A549 (cell line): ENCODE measurements around the gene ARFRP1. TPM values are rescaled to one million over a fixed set of nuclear protein-coding genes. Genes with fewer than 3 reads are reported as not detected.

Experiments used
- ATAC-seq, 2 experiments: fragments of 200-7000 bp in 1 of 2; fragments of >200 bp in 1 of 2; cut with Nextera tagmentation in 1 of 2; cut with Tn5 transposase in 1 of 2; 3 replicates each; pipeline versions ENCODE4 v1.8.0 to v1.9.1; 2018 to 2020; ENCODE audit warnings: mild to moderate bottlenecking in 1 of 2, moderate library complexity in 1 of 2
- CTCF ChIA-PET: fragments of 300-600 bp; sonication (Branson Sonifier 250); formaldehyde crosslinking; extraction: SDS; loops from one replicate; lab custom pipeline; 2021; ENCODE audit warnings: antibody characterized with exemption, inconsistent platforms; lab: Yijun Ruan, JAX
- POLR2A ChIA-PET: fragments of 350-600 bp; formaldehyde crosslinking; extraction: SDS; loops from one replicate; lab custom pipeline; 2021; ENCODE audit warnings: antibody characterized with exemption, inconsistent platforms; lab: Yijun Ruan, JAX
- DNase-seq, 2 experiments: peaks; one replicate each; pipeline versions ENCODE4 v3.0.0 to v3.0.0-alpha.2; 2011 to 2016; ENCODE audit warnings: low read depth in 1 of 2, low spot score in 1 of 2
- FAIRE-seq: peaks from 2 replicates; lab custom pipeline; 2011; peaks lifted over from hg19 to GRCh38; lab: Jason Lieb, UNC
- H3K27ac ChIP-seq, 2 experiments: fragments of >200 bp; sonication (Bioruptor Twin); formaldehyde crosslinking; 3 replicates each; pipeline ENCODE4 v1.5.1; 2016 to 2017
- H3K4me1 ChIP-seq: fragments of >200 bp; sonication (Bioruptor Twin); formaldehyde crosslinking; 3 replicates; pipeline ENCODE4 v1.6.1; 2016
- H3K4me2 ChIP-seq: fragments of >200 bp; sonication (Bioruptor Twin); formaldehyde crosslinking; 3 replicates; pipeline ENCODE4 v1.6.1; 2016
- H3K4me3 ChIP-seq: fragments of >200 bp; sonication (Bioruptor Twin); formaldehyde crosslinking; 3 replicates; pipeline ENCODE4 v1.5.1; 2016
- H3K9me3 ChIP-seq: fragments of >200 bp; sonication (Bioruptor Twin); formaldehyde crosslinking; 3 replicates; pipeline ENCODE4 v1.6.1; 2016
- BHLHE40 ChIP-seq: IDR thresholded peaks from 2 replicates; pipeline ENCODE4 v1.6.1; 2012; ENCODE audit warnings: low read depth, low read length, inconsistent platforms
- CEBPB ChIP-seq, 2 experiments: fragments of >200 bp in 1 of 2; sonication (Bioruptor Twin) in 1 of 2; formaldehyde crosslinking in 1 of 2; IDR thresholded peaks; 2 replicates each; pipeline ENCODE4 v1.6.1; 2012 to 2016
- CHD2 ChIP-seq: fragments of 150-350 bp; IDR thresholded peaks from 2 replicates; pipeline ENCODE4 v1.6.1; 2014; ENCODE audit warnings: low read length; ENCODE audit not compliant: partially characterized antibody
- GATA3 ChIP-seq: IDR thresholded peaks from 2 replicates; pipeline ENCODE4 v1.6.1; 2012; ENCODE audit warnings: borderline replicate concordance
- HOXB13 ChIP-seq: fragments of 250-450 bp; sonication (Bioruptor Pico); IDR thresholded peaks from 2 replicates; pipeline ENCODE4 v1.5.0; 2020; ENCODE audit warnings: low read depth, mild to moderate bottlenecking, moderate library complexity
- JUN ChIP-seq, 2 experiments: fragments of >200 bp; sonication (Bioruptor Twin); formaldehyde crosslinking; IDR thresholded peaks; 2 replicates in 1 of 2; 3 replicates in 1 of 2; pipeline ENCODE4 v1.6.1; 2016 to 2017
- JUNB ChIP-seq: fragments of >200 bp; sonication (Bioruptor Twin); formaldehyde crosslinking; IDR thresholded peaks from 2 replicates; pipeline ENCODE4 v1.6.1; 2016
- MAZ ChIP-seq: fragments of 150-350 bp; IDR thresholded peaks from 2 replicates; pipeline ENCODE4 v1.6.1; 2014; ENCODE audit warnings: antibody characterized with exemption, low read depth, low read length, borderline replicate concordance
- NPAS2 ChIP-seq: fragments of 250-450 bp; sonication (Bioruptor Pico); IDR thresholded peaks from 2 replicates; pipeline ENCODE4 v1.8.0; 2022; ENCODE audit warnings: mild to moderate bottlenecking, moderate library complexity, borderline replicate concordance
- NR3C1 ChIP-seq: fragments of >200 bp; sonication (Bioruptor Twin); formaldehyde crosslinking; IDR thresholded peaks from 3 replicates; pipeline ENCODE4 v1.6.1; 2017
- POLR2A ChIP-seq: IDR thresholded peaks from 2 replicates; pipeline ENCODE4 v1.6.1; 2012; ENCODE audit warnings: mild to moderate bottlenecking, low read length
- RFX5 ChIP-seq: fragments of 450-650 bp; IDR thresholded peaks from 2 replicates; pipeline ENCODE4 v1.7.1; 2014; ENCODE audit warnings: antibody characterized with exemption, mild to moderate bottlenecking, moderate library complexity
- RNF2 ChIP-seq: fragments of 200-600 bp; sonication (generic); IDR thresholded peaks from 2 replicates; pipeline ENCODE4 v1.6.1; 2016; ENCODE audit warnings: low read depth, mild to moderate bottlenecking, antibody characterized with exemption, moderate library complexity, borderline replicate concordance
- SMC3 ChIP-seq: fragments of >200 bp; sonication (Bioruptor Twin); formaldehyde crosslinking; IDR thresholded peaks from 3 replicates; pipeline ENCODE4 v1.6.1; 2018; ENCODE audit warnings: inconsistent platforms
- USF2 ChIP-seq: fragments of 450-650 bp; IDR thresholded peaks from 2 replicates; pipeline ENCODE4 v1.6.1; 2014; ENCODE audit warnings: antibody characterized with exemption
- WGBS: methylation state at CpG from one replicate; pipeline ENCODE4 v1.1.6; 2017; ENCODE audit errors: missing lambda C conversion rate; 5-methylcytosine and 5-hydroxymethylcytosine counted together
- polyA plus RNA-seq, 4 experiments: library from polyadenylated mRNA; depleted of rRNA in 3 of 4; stranded (reverse); fragments of >200 nt; fragmentation: RNase III in 1 of 4; extraction: RNeasy Plus Mini Kit Qiagen cat#74134 plus additional on column Dnase treatment in 1 of 4; gene quantifications; 2 replicates in 3 of 4; 3 replicates in 1 of 4; pipeline ENCODE4 v1.2.3, GENCODE V29; 2011 to 2017
- TF ChIP-seq, protein P1 (sequence below): fragments of 150-350 bp; IDR thresholded peaks from 2 replicates; pipeline ENCODE4 v1.6.1; 2014; ENCODE audit warnings: low read depth, mild to moderate bottlenecking, low read length
- TF ChIP-seq, protein P2 (sequence below): IDR thresholded peaks from 2 replicates; pipeline ENCODE4 v1.6.1; 2012

Gene ARFRP1
- polyA plus RNA-seq, 2 of the 4 experiments (the other 2 are of a cell fraction), result 25.1 to 29.7 TPM

DNA sequence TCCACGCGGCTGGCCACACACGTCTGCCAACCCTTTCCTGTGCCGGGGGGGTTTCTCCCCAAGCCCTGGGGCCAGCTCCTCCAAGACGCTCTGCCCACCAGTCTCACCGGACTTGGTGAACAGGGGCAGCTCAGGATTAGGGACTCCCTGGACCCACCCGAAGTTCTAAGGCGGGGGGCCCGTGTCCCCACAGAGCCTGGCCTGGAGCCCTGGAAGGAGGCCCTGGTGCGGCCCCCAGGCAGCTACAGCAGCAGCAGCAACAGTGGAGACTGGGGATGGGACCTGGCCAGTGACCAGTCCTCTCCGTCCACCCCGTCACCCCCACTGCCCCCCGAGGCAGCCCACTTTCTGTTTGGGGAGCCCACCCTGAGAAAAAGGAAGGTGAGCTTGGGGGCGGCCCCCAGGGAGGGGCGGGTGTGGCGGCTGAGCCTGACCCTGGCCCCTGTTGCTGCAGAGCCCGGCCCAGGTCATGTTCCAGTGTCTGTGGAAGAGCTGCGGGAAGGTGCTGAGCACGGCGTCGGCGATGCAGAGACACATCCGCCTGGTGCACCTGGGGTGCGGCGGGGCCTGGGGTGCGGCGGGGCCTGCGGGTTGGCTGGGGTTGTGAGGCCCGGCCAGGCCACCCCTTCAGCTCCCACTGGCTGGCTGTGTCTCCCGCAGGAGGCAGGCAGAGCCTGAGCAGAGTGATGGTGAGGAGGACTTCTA is 34.1 kb upstream of the ARFRP1 start:
- POLR2A ChIA-PET, result interaction anchor here (0.5 to 1.6 kb wide), 10 partner anchors 8 to 239 kb away, joined by 3 to 16 read pairs (median 6); partner anchors contain the start of genes ARFRP1, DNAJC5, PPDPF and TPD52L2
- peaks cover 17% of the 10 kb centered on the region for H3K4me1 ChIP-seq
- no peak for TF ChIP-seq MAZ
- TF ChIP-seq RFX5, result no peak
- TF ChIP-seq GATA3, result no peak
- no peak for TF ChIP-seq USF2
- TF ChIP-seq HOXB13 (CRISPR knock-in tag), result no peak
- no peak for TF ChIP-seq CHD2
- TF ChIP-seq, protein P1, sequence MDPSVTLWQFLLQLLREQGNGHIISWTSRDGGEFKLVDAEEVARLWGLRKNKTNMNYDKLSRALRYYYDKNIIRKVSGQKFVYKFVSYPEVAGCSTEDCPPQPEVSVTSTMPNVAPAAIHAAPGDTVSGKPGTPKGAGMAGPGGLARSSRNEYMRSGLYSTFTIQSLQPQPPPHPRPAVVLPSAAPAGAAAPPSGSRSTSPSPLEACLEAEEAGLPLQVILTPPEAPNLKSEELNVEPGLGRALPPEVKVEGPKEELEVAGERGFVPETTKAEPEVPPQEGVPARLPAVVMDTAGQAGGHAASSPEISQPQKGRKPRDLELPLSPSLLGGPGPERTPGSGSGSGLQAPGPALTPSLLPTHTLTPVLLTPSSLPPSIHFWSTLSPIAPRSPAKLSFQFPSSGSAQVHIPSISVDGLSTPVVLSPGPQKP, result no peak
- peak overlapping the region; percentile 98 for H3K4me2 ChIP-seq
- no peaks in the 10 kb centered on the region for H3K9me3 ChIP-seq
- H3K27ac ChIP-seq, result peak overlapping the region; percentile 93 to 96
- WGBS, result 54% methylated on average over 8 of the region's 30 CpGs
- ATAC-seq (no peak), FAIRE-seq (no peak), DNase-seq (no peak)
- CTCF ChIA-PET, result interaction anchor here (0.9 to 2.2 kb wide), 8 partner anchors 10 to 232 kb away, joined by 3 to 12 read pairs (median 4); no protein-coding TSS in a partner anchor
- peak overlapping the region; percentile 97 for H3K4me3 ChIP-seq

- ChIA-PET POLR2A (interaction anchor here (0.5 to 1.6 kb wide), 11 partner anchors 9 to 239 kb away, joined by 3 to 16 read pairs (median 5); partner anchors contain the start of genes ARFRP1, DNAJC5, PPDPF and TPD52L2), CTCF (interaction anchor here (0.7 to 2.2 kb wide), 10 partner anchors 10 to 233 kb away, joined by 3 to 12 read pairs (median 4); no protein-coding TSS in a partner anchor)
- Histone ChIP-seq H3K9me3 (no peaks in the 10 kb centered on the region), H3K4me1 (peaks cover 17% of the 10 kb centered on the region), H3K27ac (peak overlapping the region; percentile 93 to 96), H3K4me3 (peak overlapping the region; percentile 97), H3K4me2 (peak overlapping the region; percentile 98)
- DNase-seq (no peak), FAIRE-seq (no peak), ATAC-seq (peak in 1 of 2 experiments; percentile 9; a peak in 3 of 6 replicates)
- TF ChIP-seq USF2, result 0 out of 2 replicates have a peak, but pooled peaks have one; percentile 1
- TF ChIP-seq NPAS2 (CRISPR knock-in tag), result no peak
- WGBS, result 10% methylated on average over 5 of the region's 6 CpGs
Observed at GRCh38 chr20:63741354-63741675, 33.5 kb upstream of the ARFRP1 start.

- Histone ChIP-seq H3K4me2 (peak overlapping the region; percentile 98), H3K4me3 (peak overlapping the region; percentile 97), H3K9me3 (no peaks in the 10 kb centered on the region), H3K27ac (peak overlapping the region; percentile 93 to 96), H3K4me1 (peaks cover 17% of the 10 kb centered on the region)
- TF ChIP-seq POLR2A (peak; percentile 13; the same call in 1 of the 2 replicates), BHLHE40 (no peak), NPAS2 (CRISPR knock-in tag) (peak; percentile 68; the same call in 1 of the 2 replicates), JUNB (no peak), CEBPB (IDR thresholded peaks at IDR 0.05) (peak; percentile 97 to 100), SMC3 (0 out of 3 replicates have a peak, but pooled peaks have one; percentile 9), JUN (IDR thresholded peaks at IDR 0.05) (peak in 1 of 2 experiments; percentile 15; a peak in 1 of 5 replicates), USF2 (0 out of 2 replicates have a peak, but pooled peaks have one; percentile 2), GATA3 (peak; percentile 12; the same call in 1 of the 2 replicates), NR3C1 (no peak), RNF2 (0 out of 2 replicates have a peak, but pooled peaks have one; percentile 46)
- TF ChIP-seq, protein P2, sequence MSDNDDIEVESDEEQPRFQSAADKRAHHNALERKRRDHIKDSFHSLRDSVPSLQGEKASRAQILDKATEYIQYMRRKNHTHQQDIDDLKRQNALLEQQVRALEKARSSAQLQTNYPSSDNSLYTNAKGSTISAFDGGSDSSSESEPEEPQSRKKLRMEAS, result peak; percentile 93
- FAIRE-seq (peak; percentile 28), ATAC-seq (peak; percentile 58 to 85), DNase-seq (peak; percentile 90 to 94)
- WGBS, result 0% methylated on average over 8 of the region's 29 CpGs
- CTCF ChIA-PET, result interaction anchor here (0.7 to 2.2 kb wide), 13 partner anchors 11 to 246 kb away, joined by 3 to 12 read pairs (median 3); no protein-coding TSS in a partner anchor
- POLR2A ChIA-PET, result interaction anchor here (0.5 to 1.6 kb wide), 11 partner anchors 9 to 240 kb away, joined by 3 to 16 read pairs (median 5); partner anchors contain the start of genes ARFRP1, DNAJC5, PPDPF and TPD52L2
Observed at GRCh38 chr20:63740627-63741353, 33.0 kb upstream of the ARFRP1 start.
